ENCODE measurements around the gene RINL.
"Not testable (repeated sequence)": the region's sequence is repeated elsewhere in the genome, so short reads cannot be mapped to it uniquely, and the experiment has no call there.

The RINL gene

DNA sequence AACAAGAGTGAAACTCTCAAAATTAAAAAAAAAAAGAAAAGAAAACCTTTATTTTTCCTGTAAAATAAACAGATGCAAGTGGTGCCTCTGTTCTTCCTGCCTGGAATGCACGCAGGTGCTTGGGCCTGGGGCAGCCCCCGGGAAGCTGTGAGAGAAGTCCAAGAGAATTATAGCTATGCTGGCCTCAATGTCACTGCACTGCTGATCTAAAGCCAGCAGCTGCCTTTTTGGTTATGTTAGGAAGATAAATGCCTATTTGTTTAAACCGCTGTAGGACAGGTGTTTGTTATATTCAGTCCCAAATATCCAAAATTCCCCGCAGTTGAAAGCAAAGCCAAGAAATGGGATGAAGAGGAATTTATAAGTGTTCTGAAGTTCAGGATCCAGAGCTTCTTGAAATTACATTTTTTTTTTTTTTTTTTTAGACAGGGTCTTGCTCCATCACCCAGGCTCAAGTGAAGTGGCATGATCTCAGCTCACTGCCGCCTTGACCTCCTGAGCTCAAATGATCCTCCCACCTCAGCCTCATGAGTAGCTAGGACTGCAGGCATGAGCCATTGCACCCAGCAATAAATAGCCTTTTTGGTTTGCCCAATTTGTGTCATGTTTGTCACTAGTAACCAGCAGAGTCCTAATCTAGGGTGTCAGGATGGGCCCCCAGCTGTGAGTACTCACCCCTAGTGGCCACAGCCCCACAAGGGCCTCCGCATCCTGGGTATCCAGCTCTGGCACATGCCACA, 2.2 kb downstream of the RINL start:
- TF ChIP-seq, protein P1, sequence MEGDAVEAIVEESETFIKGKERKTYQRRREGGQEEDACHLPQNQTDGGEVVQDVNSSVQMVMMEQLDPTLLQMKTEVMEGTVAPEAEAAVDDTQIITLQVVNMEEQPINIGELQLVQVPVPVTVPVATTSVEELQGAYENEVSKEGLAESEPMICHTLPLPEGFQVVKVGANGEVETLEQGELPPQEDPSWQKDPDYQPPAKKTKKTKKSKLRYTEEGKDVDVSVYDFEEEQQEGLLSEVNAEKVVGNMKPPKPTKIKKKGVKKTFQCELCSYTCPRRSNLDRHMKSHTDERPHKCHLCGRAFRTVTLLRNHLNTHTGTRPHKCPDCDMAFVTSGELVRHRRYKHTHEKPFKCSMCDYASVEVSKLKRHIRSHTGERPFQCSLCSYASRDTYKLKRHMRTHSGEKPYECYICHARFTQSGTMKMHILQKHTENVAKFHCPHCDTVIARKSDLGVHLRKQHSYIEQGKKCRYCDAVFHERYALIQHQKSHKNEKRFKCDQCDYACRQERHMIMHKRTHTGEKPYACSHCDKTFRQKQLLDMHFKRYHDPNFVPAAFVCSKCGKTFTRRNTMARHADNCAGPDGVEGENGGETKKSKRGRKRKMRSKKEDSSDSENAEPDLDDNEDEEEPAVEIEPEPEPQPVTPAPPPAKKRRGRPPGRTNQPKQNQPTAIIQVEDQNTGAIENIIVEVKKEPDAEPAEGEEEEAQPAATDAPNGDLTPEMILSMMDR (conservative IDR thresholded peaks at IDR 0.05; ENCODE audit: low read depth, low read length): no peak
- no peak overlapping the region for H3K4me3 ChIP-seq (ENCODE audit: low read depth, low read length)
- no peak for DNase-seq (ENCODE audit: low read depth)

DNA sequence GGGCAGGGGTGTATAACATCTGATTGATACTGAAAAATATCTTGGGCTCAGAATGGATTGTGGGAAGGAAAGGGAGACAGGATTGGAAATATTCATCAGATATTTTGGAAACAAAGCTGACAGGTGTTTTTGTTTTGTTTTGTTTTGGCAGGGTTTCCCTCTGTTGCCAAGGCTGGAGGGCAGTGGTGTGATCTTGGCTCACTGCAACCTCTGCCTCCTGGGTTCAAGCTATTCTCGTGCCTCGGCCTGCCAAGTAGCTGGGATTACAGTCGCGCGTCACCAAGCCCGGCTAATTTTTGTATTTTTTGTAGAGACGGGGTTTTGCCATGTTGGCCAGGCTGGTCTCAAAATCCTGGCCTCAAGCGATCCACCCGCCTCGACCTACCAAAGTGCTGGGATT, 4.7 kb downstream of the RINL start:
- DNase-seq (ENCODE audit: low read depth); H3K4me3 ChIP-seq (ENCODE audit: low read depth, low read length): not testable (repeated sequence)

DNA sequence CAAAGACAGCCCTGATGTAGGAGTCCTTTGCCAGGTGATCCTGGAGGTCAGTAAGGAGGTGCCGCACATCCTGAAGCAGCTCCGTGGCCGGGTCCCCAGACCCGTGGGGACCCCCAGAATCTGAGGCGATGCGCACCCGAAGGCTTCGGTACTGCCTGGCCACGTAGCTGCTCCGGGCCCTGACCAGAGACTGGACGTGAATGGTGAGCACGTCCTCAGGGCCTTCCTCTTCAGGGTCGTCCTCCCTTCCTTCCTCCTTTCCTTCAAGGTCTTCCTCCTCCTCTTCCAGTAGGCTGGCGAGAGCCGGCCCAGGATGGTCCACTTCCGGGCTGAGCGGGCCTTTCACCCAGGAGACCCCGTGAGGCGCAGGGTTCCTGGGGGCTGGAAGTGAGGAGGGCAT, 7.5 kb downstream of the RINL start:
- H3K4me3 ChIP-seq (ENCODE audit: low read depth, low read length): no peak overlapping the region
- DNase-seq (ENCODE audit: low read depth): no peak

DNA sequence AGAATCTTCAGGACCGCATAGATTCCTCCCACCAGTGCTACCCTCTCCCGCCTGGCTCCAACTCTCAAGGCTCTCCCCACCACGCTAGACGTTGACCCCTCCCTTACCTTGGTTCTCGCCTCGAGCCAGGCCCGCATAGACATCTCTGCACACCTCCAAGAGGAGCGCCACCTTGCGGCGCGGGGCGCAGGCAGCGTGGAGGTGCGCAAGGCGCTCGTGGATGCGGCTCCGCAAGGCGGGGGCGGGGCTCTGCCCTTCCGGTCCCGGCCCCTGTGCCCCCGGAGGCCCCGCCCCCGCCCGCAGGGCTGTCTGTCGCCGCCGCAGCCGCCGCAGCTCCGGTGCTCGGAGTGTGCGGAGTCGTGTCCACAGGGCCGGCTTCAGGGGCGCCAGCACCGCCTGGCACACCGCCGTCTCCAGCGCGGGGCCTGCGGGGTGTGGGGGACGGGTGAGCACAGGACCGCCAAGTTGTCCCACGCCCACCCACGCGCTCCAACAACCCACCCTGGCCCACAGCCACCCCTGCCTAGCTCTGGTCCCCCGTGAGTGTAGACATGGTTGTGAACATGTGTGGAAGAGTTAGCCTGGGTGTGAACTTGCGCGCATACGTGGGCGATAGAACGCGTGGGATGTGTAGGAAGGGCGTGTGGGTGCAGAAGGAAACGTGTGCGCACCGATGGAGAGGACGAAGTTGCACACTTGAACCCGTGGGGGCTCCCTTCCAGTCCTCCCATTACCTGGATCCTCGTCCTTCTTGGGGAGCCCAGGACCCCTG, 8.1 kb downstream of the RINL start:
- peak; percentile 63 for DNase-seq (ENCODE audit: low read depth)
- TF ChIP-seq, protein P1 (conservative IDR thresholded peaks at IDR 0.05; ENCODE audit: low read depth, low read length): peak; percentile 75
- peak overlapping the region; percentile 54 for H3K4me3 ChIP-seq (ENCODE audit: low read depth, low read length)

More for the DNA sequence above, 7.5 kb downstream of the RINL start:
- TF ChIP-seq, protein P1 (conservative IDR thresholded peaks at IDR 0.05; ENCODE audit: low read depth, low read length): no peak

DNA sequence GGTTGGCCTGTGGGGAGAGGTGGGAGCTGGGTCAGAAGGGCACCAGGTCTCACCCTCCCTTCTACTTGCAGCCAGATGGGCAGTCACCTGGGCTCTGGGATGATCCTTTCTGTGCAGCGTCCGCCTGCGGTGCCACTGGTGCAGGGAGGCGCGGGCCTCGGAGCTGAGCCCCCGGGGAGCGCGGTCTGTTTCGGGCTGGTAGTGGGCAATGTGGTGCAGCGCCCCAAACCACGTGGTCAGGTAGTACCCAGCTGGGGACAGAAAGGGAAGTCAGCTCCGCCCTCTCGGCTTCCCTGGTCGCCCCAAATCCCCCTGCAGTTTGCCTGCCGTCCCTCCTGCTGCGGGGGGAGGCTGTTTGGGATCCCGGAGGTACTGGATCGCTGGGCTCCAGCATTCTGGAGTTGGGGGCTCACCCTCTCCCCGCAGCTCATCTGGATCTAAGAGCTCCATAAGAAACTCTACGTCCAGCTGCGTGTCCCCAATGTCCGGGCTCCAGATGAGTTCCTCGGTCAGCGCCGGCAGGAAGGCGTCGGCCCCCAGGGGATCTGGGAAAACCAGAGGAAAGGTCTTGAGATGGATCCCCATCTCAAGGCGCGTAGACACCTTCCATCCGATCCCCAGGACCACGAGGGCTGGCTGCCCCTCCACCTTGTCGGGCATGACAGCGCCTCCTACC, 8.8 kb downstream of the RINL start:
- TF ChIP-seq, protein P1 (conservative IDR thresholded peaks at IDR 0.05; ENCODE audit: low read depth, low read length): no peak
- peak overlapping the region; percentile 54 for H3K4me3 ChIP-seq (ENCODE audit: low read depth, low read length)
- no peak for DNase-seq (ENCODE audit: low read depth)

DNA sequence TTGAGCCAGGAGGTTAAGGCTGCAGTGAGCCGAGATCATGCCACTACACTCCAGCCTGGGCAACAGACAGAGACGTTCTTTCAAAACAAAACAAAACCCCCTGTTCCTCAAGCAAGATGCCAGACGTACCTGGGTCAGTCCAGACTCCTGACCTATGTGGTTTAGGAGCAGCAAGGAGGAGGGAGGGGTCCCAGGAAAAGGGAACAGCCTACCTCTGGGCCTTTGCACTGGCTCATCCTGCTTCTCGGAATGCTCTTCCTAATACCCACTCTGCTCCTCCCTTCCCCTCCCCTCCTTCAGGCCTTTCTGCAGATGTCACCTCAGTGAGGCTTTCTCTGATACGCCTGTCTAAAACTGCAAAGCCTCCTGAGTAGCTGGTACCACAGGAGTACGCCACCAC, 9.5 kb downstream of the RINL start:
- DNase-seq (ENCODE audit: low read depth): no peak
- no peak overlapping the region for H3K4me3 ChIP-seq (ENCODE audit: low read depth, low read length)
- TF ChIP-seq, protein P1 (conservative IDR thresholded peaks at IDR 0.05; ENCODE audit: low read depth, low read length): no peak

DNA sequence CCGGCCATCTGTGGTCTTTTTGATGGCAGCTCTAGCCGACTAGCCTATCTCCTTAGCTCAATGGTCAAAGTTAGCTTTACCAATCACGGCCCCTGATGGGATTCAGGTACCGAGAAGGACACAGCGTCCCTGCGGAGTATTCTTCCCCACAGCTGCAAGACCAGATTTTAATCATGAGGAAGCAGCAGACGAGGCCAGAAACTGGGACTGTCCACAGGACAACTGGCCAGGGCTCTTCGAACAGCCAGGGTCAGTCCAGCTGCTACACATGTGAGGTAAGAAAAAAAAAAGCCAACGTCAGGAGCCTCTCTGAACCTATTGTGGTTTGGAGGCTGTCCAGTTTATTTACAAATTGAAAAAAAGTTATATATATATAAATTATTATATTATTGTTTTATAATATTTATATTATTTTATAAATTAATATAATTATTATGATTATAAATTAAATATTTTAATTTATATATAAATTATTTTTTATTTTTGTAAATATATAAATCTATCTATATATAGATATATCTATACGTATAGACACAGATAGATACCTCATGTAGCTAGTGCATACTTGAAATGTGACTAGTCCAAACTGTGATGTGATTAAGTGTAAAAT, 10.8 kb downstream of the RINL start:
- H3K4me3 ChIP-seq (ENCODE audit: low read depth, low read length): no peak overlapping the region
- DNase-seq (ENCODE audit: low read depth): no peak
- TF ChIP-seq, protein P1 (conservative IDR thresholded peaks at IDR 0.05; ENCODE audit: low read depth, low read length): no peak
